B cell (primary cell): ENCODE data around the gene THY1. TPM values are rescaled to one million over a fixed set of nuclear protein-coding genes. Genes with fewer than 3 reads are reported as not detected.

Experiments
- ATAC-seq: fragments of 200-7000 bp; cut with Tn5 transposase; one replicate; pipeline ENCODE4 v1.10.0; 2021; ENCODE audit warnings: low read depth, mild to moderate bottlenecking, moderate number of reproducible peaks, moderate library complexity
- CTCF ChIA-PET: fragments of 350-600 bp; sonication (Branson Sonifier 250); formaldehyde crosslinking; loops from one replicate; lab custom pipeline; 2021; ENCODE audit warnings: antibody characterized with exemption, inconsistent platforms; lab: Charles Lee
- POLR2A ChIA-PET: fragments of 350-600 bp; sonication (Branson Sonifier 250); formaldehyde crosslinking; loops from one replicate; lab custom pipeline; 2021; ENCODE audit warnings: antibody characterized with exemption; lab: Charles Lee
- DNase-seq: peaks from one replicate; pipeline ENCODE4 v3.0.0; 2013
- H2AFZ ChIP-seq: 2 replicates; pipeline ENCODE4 v1.6.1; 2012; ENCODE audit warnings: mild to moderate bottlenecking, low read depth, low read length; ENCODE audit not compliant: insufficient read depth, poor library complexity, severe bottlenecking
- H3K27ac ChIP-seq, 2 donors: 1 replicate in 1 of 2; 2 replicates in 1 of 2; pipeline ENCODE4 v1.5.1; 2012 to 2013; ENCODE audit warnings: low read length in 2 of 2, mild to moderate bottlenecking in 2 of 2, moderate library complexity in 1 of 2
- H3K27me3 ChIP-seq, 4 experiments: fragments of 200-600 bp in 1 of 4; sonication (generic) in 1 of 4; replicated peaks in 1 of 4; 1 replicate in 2 of 4; 2 replicates in 2 of 4; pipeline versions ENCODE4 v1.6.1 to v1.7.0; 2013 to 2016; ENCODE audit warnings: low read length in 3 of 4, mild to moderate bottlenecking in 2 of 4, mixed read lengths in 1 of 4, moderate library complexity in 1 of 4; ENCODE audit not compliant: insufficient read depth in 4 of 4, control insufficient read depth in 3 of 4; ENCODE audit errors: control extremely low read depth in 1 of 4
- H3K36me3 ChIP-seq, 2 experiments: replicated peaks in 1 of 2; 1 replicate in 1 of 2; 2 replicates in 1 of 2; pipeline versions ENCODE4 v1.6.1 to v1.7.1; 2013; ENCODE audit warnings: low read length in 1 of 2; ENCODE audit not compliant: insufficient read depth in 2 of 2, control insufficient read depth in 1 of 2; ENCODE audit errors: control extremely low read depth in 1 of 2, extremely low read depth in 1 of 2
- H3K4me1 ChIP-seq, 2 donors: fragments of 200-600 bp in 1 of 2; sonication (generic) in 1 of 2; 1 replicate in 1 of 2; 2 replicates in 1 of 2; pipeline versions ENCODE4 v1.5.1 to v1.6.1; 2013 to 2017; ENCODE audit warnings: low read length in 2 of 2; ENCODE audit not compliant: control insufficient read depth in 2 of 2, insufficient read depth in 2 of 2
- H3K4me2 ChIP-seq: replicated peaks from 2 replicates; pipeline ENCODE3; 2012; ENCODE audit warnings: mild to moderate bottlenecking, low read depth, low read length; ENCODE audit not compliant: poor library complexity, severe bottlenecking
- H3K4me3 ChIP-seq, 5 experiments: fragments of 200-600 bp in 1 of 5; sonication (generic) in 1 of 5; 1 replicate in 3 of 5; 2 replicates in 2 of 5; pipeline versions ENCODE4 v1.5.1 to v1.7.0; 2011 to 2016; ENCODE audit warnings: low read length in 4 of 5, mild to moderate bottlenecking in 4 of 5, low read depth in 2 of 5, control low read depth in 1 of 5, moderate library complexity in 1 of 5; ENCODE audit not compliant: insufficient read depth in 1 of 5; ENCODE audit errors: control extremely low read depth in 1 of 5, extremely low read depth in 1 of 5
- H3K79me2 ChIP-seq: fragments of 200-600 bp; sonication (generic); one replicate; pipeline ENCODE4 v1.6.0; 2016; ENCODE audit warnings: low read length; ENCODE audit not compliant: control insufficient read depth, insufficient read depth
- H3K9ac ChIP-seq: fragments of 200-600 bp; sonication (generic); 2 replicates; pipeline ENCODE4 v1.6.1; 2017; ENCODE audit warnings: mild to moderate bottlenecking, low read length, moderate library complexity
- H3K9me3 ChIP-seq, 3 donors: one replicate each; pipeline versions ENCODE4 v1.6.1 to v1.7.1; 2013; ENCODE audit warnings: low read length in 2 of 3; ENCODE audit not compliant: control insufficient read depth in 2 of 3, insufficient read depth in 1 of 3; ENCODE audit errors: control extremely low read depth in 1 of 3
- H4K20me1 ChIP-seq: 2 replicates; pipeline ENCODE4 v1.6.0; 2012; ENCODE audit warnings: mild to moderate bottlenecking, low read length; ENCODE audit not compliant: insufficient read depth, control insufficient read depth, poor library complexity, severe bottlenecking
- H3K27ac Mint-ChIP-seq: one replicate; pipeline ENCODE4 v1.8.0; 2021; ENCODE audit warnings: mixed read lengths
- H3K27me3 Mint-ChIP-seq: one replicate; pipeline ENCODE4 v1.8.0; 2021; ENCODE audit warnings: mixed read lengths
- H3K4me1 Mint-ChIP-seq: one replicate; pipeline ENCODE4 v1.8.0; 2021; ENCODE audit warnings: mixed read lengths
- H3K4me3 Mint-ChIP-seq: one replicate; pipeline ENCODE4 v1.8.0; 2021; ENCODE audit warnings: mixed read lengths
- H3K9me3 Mint-ChIP-seq: one replicate; pipeline ENCODE4 v1.8.0; 2022; ENCODE audit warnings: mixed read lengths; ENCODE audit not compliant: insufficient read depth
- EZH2 ChIP-seq: IDR thresholded peaks from 2 replicates; pipeline ENCODE4 v1.6.1; 2012; ENCODE audit warnings: borderline replicate concordance, low read depth, mild to moderate bottlenecking, moderate library complexity, low read length; ENCODE audit not compliant: insufficient read depth, poor library complexity, severe bottlenecking
- WGBS: methylation state at CpG from one replicate; pipeline ENCODE4 v1.1.5; 2013; ENCODE audit warnings: missing lambda C conversion rate; ENCODE audit not compliant: insufficient coverage; 5-methylcytosine and 5-hydroxymethylcytosine counted together
- intact Hi-C: fragments of 100-400 bp; cut with micrococcal nuclease; formaldehyde crosslinking; loops from one replicate; pipeline ENCODE4 v1.10.0; 2022
- polyA plus RNA-seq: library from polyadenylated mRNA; depleted of rRNA; stranded (reverse); fragments of >200 nt; gene quantifications from 2 replicates; pipeline ENCODE4 v1.2.3, GENCODE V29; 2012
- total RNA-seq, 2 donors: library from RNA; stranded (reverse); fragments of 120-200 nt in 1 of 2; gene quantifications; 1 replicate in 1 of 2; 2 replicates in 1 of 2; pipeline versions ENCODE4 v1.2.3 to v1.2.4, GENCODE V29; 2013 to 2022
- TF ChIP-seq, protein P1 (sequence below): fragments of 200-600 bp; IDR thresholded peaks from one replicate; pipeline ENCODE4 v1.8.0; 2022; ENCODE audit warnings: antibody characterized with exemption, mild to moderate bottlenecking

Gene THY1
- total and polyA plus RNA-seq, 2 donors (not counting 1 experiment from before 2014, with no cell fraction given): not detected

DNA sequence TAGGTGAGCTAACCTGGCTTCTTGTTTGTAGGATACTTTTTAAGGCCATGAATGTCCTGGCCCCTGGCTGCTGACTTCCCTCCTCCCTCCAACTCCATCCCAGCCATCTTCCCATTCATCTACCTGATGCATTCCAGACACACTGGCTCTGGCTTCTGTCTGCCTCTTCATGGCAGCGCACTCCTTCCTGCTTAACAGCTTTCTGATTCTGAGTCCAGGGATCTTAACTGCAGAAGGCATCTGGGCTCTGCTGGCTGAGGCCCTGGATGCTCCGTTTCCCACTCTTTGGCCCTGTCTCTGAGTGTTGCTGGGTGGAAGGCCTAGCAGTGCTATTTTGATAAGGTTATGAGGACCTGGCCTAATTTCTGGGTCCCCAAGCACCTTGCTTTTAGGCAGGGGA lies 1.8 kb upstream of the THY1 start:
- Histone ChIP-seq H3K9ac (no peak overlapping the region), H3K27ac (no peak overlapping the region), H2AFZ (no peak overlapping the region), H3K9me3 (peaks cover 0 to 13% (median 0%) of the 10 kb centered on the region in 3 donors), H3K27me3 (peaks cover 0 to 38% (median 22%) of the 10 kb centered on the region in 4 experiments), H3K36me3 (no peaks in the 10 kb centered on the region), H3K4me2 (no peak overlapping the region), H4K20me1 (no peaks in the 10 kb centered on the region), H3K79me2 (no peaks in the 10 kb centered on the region), H3K4me3 (no peak overlapping the region), H3K4me1 (peaks cover 17 to 18% of the 10 kb centered on the region in 2 donors)
- intact Hi-C loops: no loop called here
- no peak for TF ChIP-seq EZH2
- ATAC-seq (no peak), DNase-seq (no peak)
- Mint-ChIP-seq H3K27ac (no peak overlapping the region), H3K27me3 (peaks cover 69% of the 10 kb centered on the region), H3K9me3 (no peaks in the 10 kb centered on the region), H3K4me3 (no peak overlapping the region), H3K4me1 (peaks cover 16% of the 10 kb centered on the region)
- 92% methylated on average over 2 of the region's 2 CpGs for WGBS
- CTCF ChIA-PET: no interaction called here
- POLR2A ChIA-PET: no interaction called here

DNA sequence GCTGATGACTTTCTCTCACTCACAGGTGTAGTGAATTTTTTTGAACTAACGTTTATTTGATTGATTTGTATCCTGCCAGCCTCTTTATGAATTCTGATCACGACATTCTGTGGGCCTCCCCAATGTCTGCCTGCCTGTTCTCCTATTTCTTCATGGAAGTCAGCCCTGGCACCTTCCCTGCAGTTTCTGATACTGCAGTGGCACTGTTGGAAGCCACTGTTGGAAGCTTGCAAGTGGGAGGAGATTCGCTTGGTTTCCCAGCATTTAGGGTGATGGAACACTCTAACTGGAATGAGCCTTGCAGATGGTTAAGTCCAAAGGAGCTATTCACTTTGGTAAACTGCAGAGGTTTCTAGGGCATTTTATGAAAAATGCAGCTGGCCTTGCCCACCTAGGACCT lies 1.3 kb upstream of the THY1 start:
- no peak overlapping the region for H3K27ac ChIP-seq
- H3K27me3 Mint-ChIP-seq: peaks cover 71% of the 10 kb centered on the region
- H3K79me2 ChIP-seq: no peaks in the 10 kb centered on the region
- ATAC-seq: no peak
- H3K9me3 Mint-ChIP-seq: no peaks in the 10 kb centered on the region
- ChIA-PET POLR2A (no interaction called here), CTCF (no interaction called here)
- no peaks in the 10 kb centered on the region for H3K36me3 ChIP-seq
- DNase-seq: no peak
- intact Hi-C loops: no loop called here
- TF ChIP-seq, protein P1, sequence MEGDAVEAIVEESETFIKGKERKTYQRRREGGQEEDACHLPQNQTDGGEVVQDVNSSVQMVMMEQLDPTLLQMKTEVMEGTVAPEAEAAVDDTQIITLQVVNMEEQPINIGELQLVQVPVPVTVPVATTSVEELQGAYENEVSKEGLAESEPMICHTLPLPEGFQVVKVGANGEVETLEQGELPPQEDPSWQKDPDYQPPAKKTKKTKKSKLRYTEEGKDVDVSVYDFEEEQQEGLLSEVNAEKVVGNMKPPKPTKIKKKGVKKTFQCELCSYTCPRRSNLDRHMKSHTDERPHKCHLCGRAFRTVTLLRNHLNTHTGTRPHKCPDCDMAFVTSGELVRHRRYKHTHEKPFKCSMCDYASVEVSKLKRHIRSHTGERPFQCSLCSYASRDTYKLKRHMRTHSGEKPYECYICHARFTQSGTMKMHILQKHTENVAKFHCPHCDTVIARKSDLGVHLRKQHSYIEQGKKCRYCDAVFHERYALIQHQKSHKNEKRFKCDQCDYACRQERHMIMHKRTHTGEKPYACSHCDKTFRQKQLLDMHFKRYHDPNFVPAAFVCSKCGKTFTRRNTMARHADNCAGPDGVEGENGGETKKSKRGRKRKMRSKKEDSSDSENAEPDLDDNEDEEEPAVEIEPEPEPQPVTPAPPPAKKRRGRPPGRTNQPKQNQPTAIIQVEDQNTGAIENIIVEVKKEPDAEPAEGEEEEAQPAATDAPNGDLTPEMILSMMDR: no peak
- no peak for TF ChIP-seq EZH2
- no peak overlapping the region for H2AFZ ChIP-seq
- WGBS: 100% methylated on average over 1 of the region's 3 CpGs
- peaks cover 0 to 38% (median 21%) of the 10 kb centered on the region in 4 experiments for H3K27me3 ChIP-seq
- H3K9ac ChIP-seq: no peak overlapping the region
- H3K4me1 ChIP-seq: peaks cover 17 to 18% of the 10 kb centered on the region in 2 donors
- H3K4me1 Mint-ChIP-seq: peaks cover 16% of the 10 kb centered on the region
- peaks cover 0 to 13% (median 0%) of the 10 kb centered on the region in 3 donors for H3K9me3 ChIP-seq
- no peak overlapping the region for H3K4me3 ChIP-seq
- H3K4me3 Mint-ChIP-seq: no peak overlapping the region
- no peaks in the 10 kb centered on the region for H4K20me1 ChIP-seq
- H3K4me2 ChIP-seq: no peak overlapping the region
- H3K27ac Mint-ChIP-seq: no peak overlapping the region
